Liver (tissue), 3 donors: ENCODE measurements around the gene MICU1.

Experiments used
- CTCF ChIP-seq: fragments of 150-350 bp; IDR thresholded peaks from 2 replicates; pipeline ENCODE4 v1.5.1; 2017; ENCODE audit warnings: improper control_type of control experiment, low read depth, low read length; ENCODE audit not compliant: missing input control
- GABPA ChIP-seq, 2 donors: IDR thresholded peaks in 1 of 2; conservative IDR thresholded peaks in 1 of 2; 2 replicates each; pipeline ENCODE4 v1.6.1; 2016; ENCODE audit warnings: antibody characterized with exemption in 2 of 2, mild to moderate bottlenecking in 1 of 2, moderate library complexity in 1 of 2
- REST ChIP-seq: IDR thresholded peaks from 2 replicates; pipeline ENCODE4 v1.6.1; 2016; ENCODE audit warnings: antibody characterized with exemption, mild to moderate bottlenecking
- SP1 ChIP-seq: IDR thresholded peaks from 2 replicates; pipeline ENCODE4 v1.6.1; 2018; ENCODE audit warnings: antibody characterized with exemption, mild to moderate bottlenecking
- TAF1 ChIP-seq: conservative IDR thresholded peaks from 2 replicates; pipeline ENCODE4 v1.6.1; 2016; ENCODE audit warnings: antibody characterized with exemption, mild to moderate bottlenecking
- ZBTB33 ChIP-seq: IDR thresholded peaks from 2 replicates; pipeline ENCODE4 v1.6.1; 2016; ENCODE audit warnings: antibody characterized with exemption
- donor health status: healthy.
- donor health status: healthy.

- no peak for TF ChIP-seq CTCF
- no peak for TF ChIP-seq ZBTB33
- TF ChIP-seq SP1, result no peak
- TF ChIP-seq REST, result no peak
- TF ChIP-seq TAF1, result no peak
- TF ChIP-seq GABPA (IDR thresholded peaks at IDR 0.05 in 1 of 2, conservative IDR thresholded peaks at IDR 0.05 in 1 of 2), result no peak
Measured at GRCh38 chr10:72645263-72645858, 19.5 kb upstream of the MICU1 start.
